Activated naive CD8-positive, alpha-beta T cell treated with anti-CD3 and anti-CD28 coated beads for 36 hours (primary cell): ENCODE data around the gene RBBP9. TPM values are rescaled to one million over a fixed set of nuclear protein-coding genes. Genes with fewer than 3 reads are reported as not detected.
A peak's percentile ranks its signal among the peaks of the same experiment; 100 is the strongest.
"Not testable (repeated sequence)": the region's sequence is repeated elsewhere in the genome, so short reads cannot be mapped to it uniquely, and the experiment has no call there.

Experiments used
- DNase-seq: peaks from one replicate; pipeline ENCODE4 v3.0.0; 2021
- H3K27ac Mint-ChIP-seq: one replicate; pipeline ENCODE4 v1.8.0; 2022; ENCODE audit warnings: mild to moderate bottlenecking, moderate library complexity, mixed read lengths
- H3K27me3 Mint-ChIP-seq: one replicate; pipeline ENCODE4 v1.8.0; 2022; ENCODE audit warnings: mild to moderate bottlenecking, mixed read lengths
- H3K36me3 Mint-ChIP-seq: one replicate; pipeline ENCODE4 v1.8.0; 2021; ENCODE audit warnings: mild to moderate bottlenecking, mixed read lengths
- H3K4me1 Mint-ChIP-seq: one replicate; pipeline ENCODE4 v1.8.0; 2021; ENCODE audit warnings: mixed read lengths
- H3K4me3 Mint-ChIP-seq: one replicate; pipeline ENCODE4 v1.8.0; 2022; ENCODE audit warnings: mild to moderate bottlenecking, moderate library complexity, mixed read lengths
- H3K9me3 Mint-ChIP-seq: one replicate; pipeline ENCODE4 v1.8.0; 2022; ENCODE audit warnings: mixed read lengths
- total RNA-seq, 2 experiments: library from RNA; stranded (reverse); gene quantifications; one replicate each; pipeline ENCODE4 v1.2.3, GENCODE V29; 2021

The RBBP9 gene
- total RNA-seq, 2 experiments from 2014 or later = 17.9 to 18.3 TPM

DNA sequence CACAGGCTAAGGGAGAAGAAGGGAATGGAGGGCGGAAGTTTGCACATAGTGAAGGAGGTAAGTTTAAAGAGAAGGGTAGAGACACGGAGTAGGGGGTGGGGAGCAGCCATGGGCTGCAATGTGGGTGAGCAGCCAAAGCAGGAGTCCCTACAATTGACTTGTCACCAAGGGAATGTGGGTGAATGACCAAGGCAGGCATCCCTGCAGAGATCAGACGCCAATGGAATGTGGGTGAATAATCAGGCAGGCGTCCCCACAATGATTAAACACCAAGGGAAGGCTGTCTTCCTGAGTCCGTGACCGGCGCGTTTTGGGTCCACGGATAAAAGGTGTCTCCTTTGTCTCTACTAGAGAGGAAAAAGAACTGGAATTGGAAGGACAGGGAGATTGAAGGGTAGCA lies 25.0 kb upstream of the RBBP9 start:
- DNase-seq, H3K27me3 Mint-ChIP-seq, H3K4me3 Mint-ChIP-seq, H3K9me3 Mint-ChIP-seq, H3K27ac Mint-ChIP-seq, H3K4me1 Mint-ChIP-seq: not testable (repeated sequence)
- H3K36me3 Mint-ChIP-seq = peaks cover 16% of the 10 kb centered on the region

DNA sequence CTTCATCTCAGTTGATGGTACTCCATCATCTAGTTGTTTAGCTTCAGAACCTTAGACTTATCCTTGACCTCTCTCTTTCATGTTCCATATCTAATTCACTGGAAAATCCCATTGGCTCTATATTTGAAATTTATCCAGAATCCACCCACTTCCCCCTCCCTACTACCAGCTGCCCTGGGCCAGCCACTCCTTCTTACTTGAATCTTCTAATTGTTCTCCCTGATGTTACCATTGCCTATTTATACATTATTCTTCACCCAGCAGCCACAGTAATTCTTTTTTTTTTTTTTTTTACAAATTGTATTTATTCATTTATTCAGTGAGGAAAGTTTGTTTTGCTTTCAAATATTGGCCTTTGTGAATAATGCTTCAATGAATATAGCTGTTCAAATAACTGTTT lies 18.9 kb upstream of the RBBP9 start:
- H3K9me3 Mint-ChIP-seq = no peaks in the 10 kb centered on the region
- H3K4me1 Mint-ChIP-seq = peaks cover 7% of the 10 kb centered on the region
- H3K36me3 Mint-ChIP-seq = peaks cover 21% of the 10 kb centered on the region
- H3K27ac Mint-ChIP-seq = no peak overlapping the region
- no peak for DNase-seq
- H3K27me3 Mint-ChIP-seq = no peaks in the 10 kb centered on the region
- H3K4me3 Mint-ChIP-seq = no peak overlapping the region

DNA sequence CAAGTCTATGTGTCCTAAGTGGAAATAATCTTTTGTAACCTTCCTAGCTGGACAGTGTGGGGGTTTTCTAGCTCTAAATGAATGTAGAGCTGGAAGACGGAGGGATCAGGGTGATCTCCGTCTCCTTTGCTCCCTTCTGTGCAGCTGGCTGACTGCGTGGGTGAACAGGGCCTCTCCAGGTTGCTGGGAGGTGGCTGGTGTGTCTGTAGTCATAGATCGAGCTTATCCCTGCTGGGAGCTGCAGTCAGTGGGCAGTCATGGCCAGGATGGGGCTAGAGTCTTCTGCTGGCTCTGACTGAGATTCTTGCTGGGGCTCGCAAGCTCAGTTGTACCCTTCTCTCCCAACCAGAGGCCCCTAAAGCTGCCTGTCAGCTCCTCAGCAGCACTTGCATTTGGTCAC lies 17.1 kb upstream of the RBBP9 start:
- no peak for DNase-seq
- no peaks in the 10 kb centered on the region for H3K9me3 Mint-ChIP-seq
- H3K36me3 Mint-ChIP-seq = peaks cover 38% of the 10 kb centered on the region
- H3K27ac Mint-ChIP-seq = no peak overlapping the region
- no peaks in the 10 kb centered on the region for H3K27me3 Mint-ChIP-seq
- H3K4me3 Mint-ChIP-seq = no peak overlapping the region
- H3K4me1 Mint-ChIP-seq = peaks cover 12% of the 10 kb centered on the region

DNA sequence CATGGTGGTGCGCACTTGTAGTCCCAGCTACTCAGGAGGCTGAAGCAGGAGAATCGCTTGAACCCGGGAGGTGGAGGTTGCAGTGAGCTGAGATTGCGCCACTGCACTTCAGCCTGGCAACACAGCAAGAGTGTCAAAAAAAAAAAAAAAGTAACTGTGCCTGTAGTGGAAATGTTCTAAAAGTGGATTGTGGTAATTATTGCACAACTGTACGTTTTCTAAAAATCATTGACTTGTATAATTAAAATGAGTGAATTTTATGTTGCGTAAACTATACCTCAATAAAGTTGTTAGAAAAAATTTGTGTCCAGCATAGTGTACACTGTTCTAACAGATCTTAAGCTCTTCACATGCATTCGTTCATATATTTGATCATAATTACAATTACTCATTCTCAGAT lies 16.2 kb upstream of the RBBP9 start:
- no peaks in the 10 kb centered on the region for H3K9me3 Mint-ChIP-seq
- H3K27me3 Mint-ChIP-seq = no peaks in the 10 kb centered on the region
- peaks cover 12% of the 10 kb centered on the region for H3K4me1 Mint-ChIP-seq
- no peak overlapping the region for H3K27ac Mint-ChIP-seq
- DNase-seq = no peak
- peaks cover 38% of the 10 kb centered on the region for H3K36me3 Mint-ChIP-seq
- no peak overlapping the region for H3K4me3 Mint-ChIP-seq

DNA sequence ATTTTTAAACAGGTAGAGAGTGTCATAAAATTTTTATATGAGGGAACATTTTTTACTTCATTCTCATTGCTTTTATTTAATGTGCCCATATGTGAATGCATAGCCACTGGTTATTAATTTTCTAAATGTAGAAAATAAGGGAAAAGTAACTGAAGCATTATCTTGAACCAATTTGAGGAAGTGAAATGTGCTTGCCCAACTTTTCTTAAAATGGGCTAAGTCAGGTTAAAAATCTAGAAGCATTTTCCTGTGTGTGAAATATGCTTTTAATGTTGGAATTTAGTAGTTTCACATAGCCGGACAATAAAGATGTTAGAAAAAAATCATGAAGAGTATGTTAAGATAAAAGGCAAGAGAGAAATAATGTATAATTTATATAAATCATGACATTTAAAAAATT lies 14.5 kb upstream of the RBBP9 start:
- Mint-ChIP-seq H3K9me3 (no peaks in the 10 kb centered on the region), H3K27ac (no peak overlapping the region), H3K36me3 (peaks cover 39% of the 10 kb centered on the region), H3K4me3 (no peak overlapping the region), H3K4me1 (peaks cover 19% of the 10 kb centered on the region), H3K27me3 (peaks cover 3% of the 10 kb centered on the region)
- no peak for DNase-seq

DNA sequence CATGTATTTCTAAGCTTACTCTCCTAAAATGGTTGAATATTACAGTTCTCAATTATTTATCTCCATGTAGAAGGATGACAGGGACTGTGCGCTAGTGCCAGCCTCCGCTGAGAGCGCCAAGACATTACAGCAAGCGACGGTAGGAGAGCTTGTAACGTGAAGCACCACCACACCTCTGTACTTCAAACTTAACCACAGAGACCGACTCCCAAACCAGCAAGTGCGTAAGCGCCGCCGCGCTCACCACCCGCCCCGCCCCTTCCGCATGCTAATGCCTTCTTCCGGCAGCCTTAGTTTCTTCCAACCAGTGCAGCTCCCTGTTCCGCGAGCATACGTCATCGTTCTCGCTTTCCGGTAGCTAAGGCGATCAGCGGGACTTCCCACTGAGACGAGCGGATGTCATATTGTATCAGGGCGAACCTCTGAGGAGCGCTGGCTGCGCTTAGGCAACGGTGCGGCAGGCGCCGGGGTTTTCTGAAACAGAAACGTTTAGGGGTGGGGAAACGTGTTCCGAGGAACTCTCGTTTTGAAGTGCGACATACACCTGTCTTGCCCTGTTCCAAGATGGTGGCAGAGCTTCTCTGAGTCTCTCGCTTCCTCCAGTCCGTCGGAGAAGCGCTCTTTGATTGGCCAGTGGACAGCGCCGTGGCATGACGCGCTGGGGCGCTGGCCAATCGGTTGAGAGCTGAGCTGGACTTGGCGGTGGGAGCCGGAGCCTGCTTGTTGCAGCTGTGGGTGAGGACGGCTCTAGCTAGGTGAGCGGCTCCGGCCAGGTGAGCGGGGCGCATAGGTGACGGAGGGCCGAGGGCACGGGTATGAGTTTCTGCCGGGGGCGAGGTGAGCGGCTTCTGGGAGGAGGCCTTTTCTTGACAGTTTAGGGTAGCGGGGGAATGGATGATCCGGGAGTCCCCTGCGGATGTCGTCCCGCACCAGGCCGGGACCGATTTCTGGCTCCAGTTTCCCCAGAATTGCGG lies 10.5 kb upstream of the RBBP9 start, which contains the start of gene SEC23B:
TSS of gene SEC23B (plus strand) at position 723 of the 974 bp plus-strand sequence. CDS start 2,896 bp downstream, outside the sequence.
- H3K27ac Mint-ChIP-seq = peak within 1 kb of the TSS; percentile 96
- peak; percentile 97 for DNase-seq
- H3K4me3 Mint-ChIP-seq = peak within 1 kb of the TSS; percentile 94
- H3K27me3 Mint-ChIP-seq = peaks cover 11% of the 10 kb centered on the region
- H3K36me3 Mint-ChIP-seq = peaks cover 27% of the 10 kb centered on the region
- no peaks in the 10 kb centered on the region for H3K9me3 Mint-ChIP-seq
- H3K4me1 Mint-ChIP-seq = peaks cover 16% of the 10 kb centered on the region

DNA sequence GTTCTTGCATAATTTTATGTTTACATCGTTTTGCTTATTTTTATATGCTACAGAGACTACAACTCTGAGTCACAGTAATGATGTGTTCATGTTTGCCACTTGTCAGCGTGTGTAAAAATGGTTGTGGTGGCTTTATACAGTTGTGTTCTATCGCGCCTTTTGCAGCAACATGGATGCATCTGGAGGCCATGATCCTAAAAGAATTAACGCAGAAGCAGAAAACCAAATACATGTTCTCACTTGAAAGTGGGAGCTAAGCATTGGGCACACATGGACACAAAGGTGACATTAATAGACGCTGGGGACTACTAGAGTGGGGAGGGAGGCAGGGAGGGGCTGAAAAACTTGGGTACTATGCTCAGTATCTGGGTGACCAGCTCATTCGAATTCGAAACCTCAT lies 9.7 kb upstream of the RBBP9 start:
- Mint-ChIP-seq H3K4me3 (peak overlapping the region; percentile 94), H3K27me3 (peaks cover 15% of the 10 kb centered on the region), H3K27ac (peak overlapping the region; percentile 96), H3K9me3 (no peaks in the 10 kb centered on the region), H3K4me1 (peaks cover 16% of the 10 kb centered on the region), H3K36me3 (peaks cover 25% of the 10 kb centered on the region)
- DNase-seq = peak; percentile 17

DNA sequence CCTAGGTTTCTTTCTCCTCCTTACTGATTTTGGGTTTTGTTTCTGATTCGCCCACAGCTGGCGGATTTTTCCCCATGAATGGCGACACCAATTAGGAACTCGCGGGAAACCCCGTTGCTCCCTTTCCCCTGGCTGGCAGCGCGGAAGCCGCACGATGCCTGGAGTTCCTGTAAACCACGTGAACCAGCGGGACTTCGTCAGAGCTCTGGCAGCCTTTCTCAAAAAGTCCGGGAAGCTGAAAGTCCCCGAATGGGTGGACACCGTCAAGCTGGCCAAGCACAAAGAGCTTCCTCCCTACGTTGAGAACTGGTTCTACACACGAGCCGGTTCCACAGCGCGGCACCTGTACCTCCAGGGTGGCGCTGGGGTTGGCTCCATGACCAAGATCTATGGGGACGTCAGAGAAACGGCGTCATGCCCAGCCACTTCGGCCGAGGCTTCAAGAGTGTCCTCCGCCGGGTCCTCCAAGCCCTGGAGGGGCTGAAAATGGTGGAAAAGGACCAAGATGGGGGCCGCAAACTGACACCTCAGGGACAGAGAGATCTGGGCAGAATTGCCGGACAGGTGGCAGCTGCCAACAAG lies 7.5 kb upstream of the RBBP9 start:
- no peaks in the 10 kb centered on the region for H3K9me3 Mint-ChIP-seq
- peaks cover 5% of the 10 kb centered on the region for H3K36me3 Mint-ChIP-seq
- no peak overlapping the region for H3K4me3 Mint-ChIP-seq
- peaks cover 11% of the 10 kb centered on the region for H3K4me1 Mint-ChIP-seq
- H3K27ac Mint-ChIP-seq = no peak overlapping the region
- no peak for DNase-seq
- peaks cover 16% of the 10 kb centered on the region for H3K27me3 Mint-ChIP-seq

DNA sequence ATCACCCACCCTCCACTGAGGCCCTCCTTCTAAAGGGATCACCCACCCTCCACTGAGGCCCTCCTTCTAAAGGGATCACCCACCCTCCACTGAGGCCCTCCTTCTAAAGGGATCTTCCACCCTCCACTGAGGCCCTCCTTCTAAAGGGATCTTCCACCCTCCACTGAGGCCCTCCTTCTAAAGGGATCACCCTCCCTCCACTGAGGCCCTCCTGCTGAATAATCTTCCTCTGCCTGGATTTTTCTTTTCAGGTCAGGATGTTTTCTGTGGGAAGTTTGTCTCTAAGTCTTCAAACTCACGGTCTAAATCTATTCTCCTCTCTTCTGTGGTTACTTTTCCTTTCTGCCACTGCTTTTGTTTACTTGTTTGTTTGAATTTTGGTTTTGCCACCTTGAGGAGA lies 4.6 kb upstream of the RBBP9 start:
- DNase-seq, H3K4me3 Mint-ChIP-seq, H3K27ac Mint-ChIP-seq, H3K9me3 Mint-ChIP-seq, H3K4me1 Mint-ChIP-seq, H3K36me3 Mint-ChIP-seq: not testable (repeated sequence)
- peaks cover 13% of the 10 kb centered on the region for H3K27me3 Mint-ChIP-seq

DNA sequence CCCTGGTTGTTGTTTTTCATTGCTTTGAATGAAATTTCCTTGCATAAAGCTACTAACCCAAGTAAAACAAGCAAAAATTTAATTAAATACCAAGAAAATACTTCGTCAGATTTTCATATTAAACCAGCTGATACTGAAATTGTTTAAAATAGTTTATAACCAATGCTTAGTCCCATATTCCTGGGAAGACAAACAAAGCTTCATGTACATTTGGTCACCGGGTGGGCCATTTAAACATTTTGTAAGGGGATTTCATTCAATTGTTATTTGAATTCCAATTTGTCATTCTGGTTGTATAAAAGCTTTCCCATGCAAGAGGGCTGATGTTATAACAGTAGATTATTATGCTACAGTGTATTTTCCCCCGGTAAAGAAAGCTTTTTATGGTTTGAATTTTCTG lies 578 bp upstream of the RBBP9 start:
- peaks cover 3% of the 10 kb centered on the region for H3K36me3 Mint-ChIP-seq
- peak overlapping the region; percentile 84 for H3K27ac Mint-ChIP-seq
- peaks cover 5% of the 10 kb centered on the region for H3K27me3 Mint-ChIP-seq
- H3K9me3 Mint-ChIP-seq = no peaks in the 10 kb centered on the region
- no peak for DNase-seq
- H3K4me1 Mint-ChIP-seq = peaks cover 10% of the 10 kb centered on the region
- peak overlapping the region; percentile 95 for H3K4me3 Mint-ChIP-seq

DNA sequence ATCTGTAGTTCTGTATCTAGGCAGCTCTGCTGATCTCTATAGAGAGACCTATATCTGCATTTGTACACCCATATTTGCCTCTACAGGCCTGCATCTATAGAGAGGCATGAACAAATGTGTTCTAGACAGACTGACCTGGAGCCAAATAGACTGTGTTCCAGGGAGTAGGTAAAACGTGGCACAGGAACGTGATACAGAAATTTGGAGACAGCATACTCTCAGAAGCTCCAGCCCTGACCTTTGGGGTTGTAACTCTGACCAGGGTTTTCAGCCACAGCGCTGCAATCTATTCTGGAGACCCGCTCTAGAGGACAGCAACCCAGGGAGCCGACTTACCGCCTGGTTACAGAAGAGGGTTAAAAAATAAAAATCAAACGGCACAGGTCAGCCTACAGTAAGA lies 983 bp downstream of the RBBP9 start:
- no peak overlapping the region for H3K27ac Mint-ChIP-seq
- peaks cover 10% of the 10 kb centered on the region for H3K4me1 Mint-ChIP-seq
- H3K36me3 Mint-ChIP-seq = peaks cover 4% of the 10 kb centered on the region
- no peaks in the 10 kb centered on the region for H3K27me3 Mint-ChIP-seq
- DNase-seq = no peak
- H3K9me3 Mint-ChIP-seq = no peaks in the 10 kb centered on the region
- peak overlapping the region; percentile 95 for H3K4me3 Mint-ChIP-seq

DNA sequence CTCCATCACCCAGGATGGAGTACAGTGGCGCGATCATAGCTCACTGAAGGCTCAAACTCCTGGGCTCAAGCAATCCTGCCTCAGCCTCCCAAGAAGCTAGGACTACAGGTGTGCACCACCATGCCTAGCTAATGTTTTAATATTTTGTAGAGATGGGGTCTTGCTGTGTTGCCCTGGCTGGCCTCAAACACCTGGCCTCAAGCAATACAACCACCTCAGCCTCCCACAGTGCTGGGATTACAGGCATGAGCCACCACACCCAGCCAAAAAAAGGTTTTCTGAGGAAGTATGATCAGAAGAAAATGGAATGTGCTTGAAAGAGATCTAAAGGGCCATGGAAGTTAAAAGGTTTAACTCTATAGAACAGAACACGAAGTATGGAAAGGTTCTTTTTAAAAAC lies 8.7 kb downstream of the RBBP9 start:
- Mint-ChIP-seq H3K27ac (no peak overlapping the region), H3K27me3 (no peaks in the 10 kb centered on the region), H3K4me3 (no peak overlapping the region), H3K36me3 (peaks cover 11% of the 10 kb centered on the region), H3K4me1 (no peaks in the 10 kb centered on the region), H3K9me3 (no peaks in the 10 kb centered on the region)
- no peak for DNase-seq

DNA sequence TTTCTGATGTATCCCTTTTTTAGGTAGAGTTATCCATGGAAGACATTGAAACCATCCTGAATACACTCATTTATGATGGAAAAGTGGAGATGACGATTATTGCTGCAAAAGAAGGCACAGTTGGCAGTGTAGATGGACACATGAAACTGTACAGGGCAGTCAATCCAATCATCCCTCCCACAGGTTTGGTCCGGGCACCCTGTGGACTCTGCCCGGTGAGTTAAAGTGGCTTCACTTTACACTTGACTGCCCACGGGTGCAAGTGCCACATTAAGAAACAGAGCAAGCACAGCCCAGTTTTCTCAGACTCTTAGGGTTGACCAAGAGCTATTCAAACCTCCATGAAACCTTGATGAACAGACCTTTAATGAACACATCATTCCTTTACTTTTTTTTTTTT lies 15.4 kb downstream of the RBBP9 start:
- Mint-ChIP-seq H3K4me1 (no peaks in the 10 kb centered on the region), H3K27me3 (no peaks in the 10 kb centered on the region), H3K9me3 (no peaks in the 10 kb centered on the region), H3K27ac (no peak overlapping the region), H3K36me3 (peaks cover 14% of the 10 kb centered on the region), H3K4me3 (no peak overlapping the region)
- DNase-seq = no peak

DNA sequence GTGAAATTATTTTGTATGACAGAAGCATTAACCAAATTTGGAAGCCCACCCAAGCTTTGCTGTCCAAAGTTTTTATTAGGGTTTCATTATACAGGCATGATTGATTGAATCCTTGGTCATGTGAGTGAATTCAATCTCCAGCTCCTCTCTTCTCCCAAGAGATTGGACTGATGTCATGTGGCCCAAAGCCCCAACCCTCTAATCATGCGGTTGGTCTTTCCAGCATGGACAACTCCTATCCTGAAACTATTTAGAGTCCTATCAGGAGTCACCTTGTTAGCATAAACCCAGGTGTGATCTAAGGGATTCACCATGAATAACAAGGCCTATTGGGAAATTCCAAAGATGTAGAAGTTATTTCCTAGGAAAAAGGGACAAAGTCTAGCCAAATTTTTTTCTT lies 19.2 kb downstream of the RBBP9 start:
- Mint-ChIP-seq H3K27me3 (no peaks in the 10 kb centered on the region), H3K4me3 (no peak overlapping the region), H3K9me3 (no peaks in the 10 kb centered on the region), H3K27ac (no peak overlapping the region), H3K36me3 (peaks cover 21% of the 10 kb centered on the region), H3K4me1 (no peaks in the 10 kb centered on the region)
- DNase-seq = no peak

DNA sequence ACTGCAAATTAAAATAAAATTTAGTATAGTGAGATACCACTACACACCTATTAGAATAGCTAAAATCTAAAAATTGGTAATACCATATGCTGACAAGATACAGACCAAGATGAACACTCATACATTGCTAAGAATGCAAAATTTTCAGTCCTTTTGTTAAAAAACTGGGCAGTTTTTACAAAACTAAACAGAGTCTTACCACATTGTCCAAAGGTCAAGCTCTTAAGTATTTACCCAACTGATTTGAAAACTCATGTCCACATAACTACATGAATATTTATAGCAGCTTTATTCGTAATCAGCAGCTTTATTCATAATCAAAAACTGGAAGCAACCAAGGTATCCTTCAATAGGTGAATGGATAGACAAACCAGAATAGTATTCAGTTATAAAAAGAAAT lies 19.8 kb downstream of the RBBP9 start:
- Mint-ChIP-seq H3K4me3 (no peak overlapping the region), H3K27ac (no peak overlapping the region), H3K27me3 (no peaks in the 10 kb centered on the region), H3K4me1 (no peaks in the 10 kb centered on the region), H3K36me3 (peaks cover 20% of the 10 kb centered on the region), H3K9me3 (no peaks in the 10 kb centered on the region)
- DNase-seq = no peak
